Ishikawa (cell line): ENCODE measurements around the gene OR2V2.

Experiments used
- CEBPB ChIP-seq: IDR thresholded peaks from 2 replicates; pipeline ENCODE4 v1.6.1; 2012
- CREB1 ChIP-seq: IDR thresholded peaks from 2 replicates; pipeline ENCODE4 v1.6.1; 2012; ENCODE audit warnings: low read depth
- EGR1 ChIP-seq: IDR thresholded peaks from 2 replicates; pipeline ENCODE4 v1.6.1; 2012
- EP300 ChIP-seq: IDR thresholded peaks from 2 replicates; pipeline ENCODE4 v1.6.1; 2012; ENCODE audit warnings: borderline replicate concordance
- FOXM1 ChIP-seq: IDR thresholded peaks from 2 replicates; pipeline ENCODE4 v1.6.1; 2012; ENCODE audit warnings: low read depth, borderline replicate concordance
- MAX ChIP-seq: IDR thresholded peaks from 2 replicates; pipeline ENCODE4 v1.6.1; 2012
- NFIC ChIP-seq: IDR thresholded peaks from 2 replicates; pipeline ENCODE4 v1.6.1; 2012
- RAD21 ChIP-seq: IDR thresholded peaks from 2 replicates; pipeline ENCODE4 v1.6.1; 2012; ENCODE audit warnings: low read depth
- REST ChIP-seq: IDR thresholded peaks from 2 replicates; pipeline ENCODE4 v1.6.1; 2012; ENCODE audit warnings: low read depth, mild to moderate bottlenecking
- TAF1 ChIP-seq: IDR thresholded peaks from 2 replicates; pipeline ENCODE4 v1.6.1; 2012; ENCODE audit warnings: low read depth, mild to moderate bottlenecking
- TCF12 ChIP-seq: IDR thresholded peaks from 2 replicates; pipeline ENCODE4 v1.6.1; 2012; ENCODE audit warnings: low read depth
- TEAD4 ChIP-seq: IDR thresholded peaks from 2 replicates; pipeline ENCODE4 v1.6.1; 2012
- USF1 ChIP-seq: IDR thresholded peaks from 2 replicates; pipeline ENCODE4 v1.6.1; 2012
- YY1 ChIP-seq: IDR thresholded peaks from 2 replicates; pipeline ENCODE4 v1.6.1; 2012; ENCODE audit warnings: low read depth
- ZBTB7A ChIP-seq: IDR thresholded peaks from 2 replicates; pipeline ENCODE4 v1.6.1; 2012; ENCODE audit warnings: low read depth

The OR2V2 gene

GRCh38 chr5:181203093-181203711 lies 55.8 kb downstream of the OR2V2 start:
- peak; percentile 45 for TF ChIP-seq CEBPB
- TF ChIP-seq USF1 = no peak

- no peak for TF ChIP-seq EGR1
- no peak for TF ChIP-seq USF1
- TF ChIP-seq TAF1 = no peak
- no peak for TF ChIP-seq YY1
- no peak for TF ChIP-seq RAD21
- TF ChIP-seq CEBPB = no peak
- no peak for TF ChIP-seq TCF12
- TF ChIP-seq REST = no peak
- no peak for TF ChIP-seq ZBTB7A
- no peak for TF ChIP-seq TEAD4
- TF ChIP-seq NFIC = no peak
- no peak for TF ChIP-seq FOXM1
- TF ChIP-seq MAX = no peak
- TF ChIP-seq EP300 = no peak
- no peak for TF ChIP-seq CREB1
Measured at GRCh38 chr5:181203777-181204112, 56.4 kb downstream of the OR2V2 start.

GRCh38 chr5:181204113-181204825 lies 56.9 kb downstream of the OR2V2 start:
- TF ChIP-seq FOXM1 = no peak
- TF ChIP-seq EGR1 = no peak
- no peak for TF ChIP-seq USF1
- TF ChIP-seq ZBTB7A = no peak; the same call in 1 of the 2 replicates
- no peak for TF ChIP-seq CREB1
- peak; percentile 90 for TF ChIP-seq MAX
- no peak for TF ChIP-seq CEBPB

GRCh38 chr5:181204826-181205760 lies 57.7 kb downstream of the OR2V2 start, which contains the start of gene TRIM7:
TSS of gene TRIM7 (minus strand) at chr5:181205196. CDS start at chr5:181205110, 86 bp downstream.
- TF ChIP-seq EP300 (no peak), TEAD4 (no peak), TAF1 (peak; percentile 45), YY1 (peak; percentile 70), CEBPB (no peak), ZBTB7A (peak; percentile 29; the same call in 1 of the 2 replicates), REST (no peak), NFIC (0 out of 2 replicates have a peak, but pooled peaks have one; percentile 23), EGR1 (no peak), MAX (peak; percentile 30)
